IPS-18a (cell line): Measurements from ENCODE around the gene APOO.

Experiments
- H3K27ac ChIP-seq: one replicate; pipeline ENCODE4 v1.5.1; 2013; ENCODE audit warnings: low read length
- H3K27me3 ChIP-seq: one replicate; pipeline ENCODE4 v1.6.1; 2013; ENCODE audit warnings: mild to moderate bottlenecking, low read length; ENCODE audit not compliant: control insufficient read depth, insufficient read depth
- H3K36me3 ChIP-seq: one replicate; pipeline ENCODE4 v1.6.1; 2013; ENCODE audit warnings: low read depth, low read length; ENCODE audit not compliant: control insufficient read depth
- H3K4me1 ChIP-seq: one replicate; pipeline ENCODE4 v1.6.1; 2013; ENCODE audit warnings: low read depth, low read length; ENCODE audit not compliant: control insufficient read depth
- H3K4me3 ChIP-seq: one replicate; pipeline ENCODE4 v1.5.1; 2013; ENCODE audit warnings: low read length
- H3K9ac ChIP-seq: one replicate; pipeline ENCODE4 v1.6.1; 2013; ENCODE audit warnings: mild to moderate bottlenecking, low read length, moderate library complexity
- H3K9me3 ChIP-seq: one replicate; pipeline ENCODE4 v1.6.1; 2013; ENCODE audit warnings: low read depth, low read length; ENCODE audit not compliant: control insufficient read depth

The APOO gene

DNA sequence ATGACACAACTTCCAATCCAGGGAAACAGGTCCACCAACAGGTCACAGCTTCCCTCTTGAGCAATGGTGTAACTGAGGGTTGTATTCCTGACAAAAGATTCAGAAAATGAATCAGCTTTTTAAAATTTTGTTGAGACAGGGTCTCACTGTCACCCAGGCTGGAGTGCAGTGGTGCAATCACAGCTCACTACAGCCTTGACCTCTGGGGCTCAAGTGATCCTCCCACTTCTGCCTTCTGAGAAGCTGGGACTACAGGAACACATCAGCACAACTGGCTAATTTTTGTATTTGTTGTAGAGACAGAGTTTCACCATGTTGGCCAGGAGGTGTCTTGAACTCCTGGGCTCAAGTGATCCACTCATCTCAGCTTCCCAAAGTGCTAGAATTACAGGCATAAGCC lies 81.1 kb downstream of the APOO start:
- H3K9ac ChIP-seq: no peak overlapping the region
- H3K27ac ChIP-seq: no peak overlapping the region
- no peaks in the 10 kb centered on the region for H3K4me1 ChIP-seq
- H3K36me3 ChIP-seq: no peaks in the 10 kb centered on the region
- no peaks in the 10 kb centered on the region for H3K27me3 ChIP-seq
- H3K9me3 ChIP-seq: no peaks in the 10 kb centered on the region
- no peak overlapping the region for H3K4me3 ChIP-seq

GRCh38 chrX:23826216-23826615 lies 81.5 kb downstream of the APOO start:
- Histone ChIP-seq H3K27ac (no peak overlapping the region), H3K36me3 (no peaks in the 10 kb centered on the region), H3K9ac (no peak overlapping the region), H3K4me3 (no peak overlapping the region), H3K27me3 (no peaks in the 10 kb centered on the region), H3K9me3 (no peaks in the 10 kb centered on the region), H3K4me1 (no peaks in the 10 kb centered on the region)

DNA sequence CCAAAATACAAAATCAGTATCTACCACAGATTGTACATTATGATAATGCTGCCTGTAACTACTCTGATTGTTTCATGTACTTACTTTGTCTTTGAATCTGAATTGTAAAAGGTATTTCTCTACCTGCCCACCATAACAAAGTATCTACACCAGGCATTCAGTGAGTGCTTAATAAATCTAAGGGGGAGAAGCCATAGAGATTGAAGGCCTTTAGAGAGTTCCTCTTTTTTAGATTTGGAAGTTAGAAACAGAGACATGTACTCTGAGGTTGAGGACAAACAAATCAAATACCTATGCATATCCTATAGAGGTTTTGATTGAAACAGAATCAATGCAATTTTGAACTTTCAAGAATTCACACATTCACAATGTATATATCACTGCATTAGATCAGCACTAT lies 82.1 kb downstream of the APOO start:
- no peaks in the 10 kb centered on the region for H3K36me3 ChIP-seq
- no peak overlapping the region for H3K4me3 ChIP-seq
- H3K9ac ChIP-seq: no peak overlapping the region
- H3K4me1 ChIP-seq: no peaks in the 10 kb centered on the region
- H3K27ac ChIP-seq: no peak overlapping the region
- no peaks in the 10 kb centered on the region for H3K9me3 ChIP-seq
- H3K27me3 ChIP-seq: no peaks in the 10 kb centered on the region

GRCh38 chrX:23822841-23823240 lies 84.9 kb downstream of the APOO start:
- no peak overlapping the region for H3K4me3 ChIP-seq
- H3K36me3 ChIP-seq: no peaks in the 10 kb centered on the region
- H3K4me1 ChIP-seq: no peaks in the 10 kb centered on the region
- H3K9me3 ChIP-seq: no peaks in the 10 kb centered on the region
- no peak overlapping the region for H3K27ac ChIP-seq
- no peaks in the 10 kb centered on the region for H3K27me3 ChIP-seq
- no peak overlapping the region for H3K9ac ChIP-seq

DNA sequence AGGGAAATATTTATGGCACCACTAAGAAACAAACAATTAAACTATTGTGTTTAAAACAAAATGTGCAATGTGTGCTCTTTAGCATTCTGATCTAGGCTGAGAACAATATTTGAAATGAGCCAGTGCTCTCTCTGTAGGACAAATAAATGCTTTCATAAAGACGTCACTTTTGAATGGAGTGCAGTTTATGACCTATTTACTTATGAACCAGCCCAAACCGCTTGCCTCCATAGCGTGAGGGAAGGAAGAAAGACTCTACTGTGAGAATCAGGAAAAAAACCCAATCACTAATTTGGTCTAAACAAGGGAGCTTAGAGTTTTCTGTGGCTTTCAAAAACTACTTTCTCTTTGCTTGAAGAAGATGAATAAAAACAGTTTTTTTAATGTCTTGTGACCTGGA lies 85.3 kb downstream of the APOO start:
- H3K27ac ChIP-seq: no peak overlapping the region
- no peaks in the 10 kb centered on the region for H3K4me1 ChIP-seq

DNA sequence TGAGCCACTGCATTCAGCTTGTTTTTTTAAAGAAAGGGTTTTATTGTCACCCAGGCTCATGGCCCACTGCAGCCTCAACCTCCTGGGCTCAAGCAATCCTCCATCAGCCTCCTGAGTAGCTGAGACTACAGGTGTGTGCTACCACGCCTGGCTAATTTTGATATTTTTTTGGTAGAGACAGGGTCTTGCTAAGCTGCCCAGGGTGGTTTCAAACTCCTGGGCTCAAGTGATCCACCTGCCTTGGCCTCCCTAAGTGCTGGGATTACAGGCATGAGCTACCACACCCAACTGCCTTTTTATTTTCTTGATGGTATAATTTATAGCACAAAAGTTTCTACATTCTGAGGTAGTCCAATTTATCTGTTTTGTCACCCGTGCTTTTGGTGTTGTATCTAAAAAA lies 85.9 kb downstream of the APOO start:
- no peaks in the 10 kb centered on the region for H3K27me3 ChIP-seq
- no peak overlapping the region for H3K27ac ChIP-seq
- no peak overlapping the region for H3K4me3 ChIP-seq
- H3K4me1 ChIP-seq: no peaks in the 10 kb centered on the region
- H3K36me3 ChIP-seq: no peaks in the 10 kb centered on the region
- H3K9me3 ChIP-seq: no peaks in the 10 kb centered on the region
- H3K9ac ChIP-seq: no peak overlapping the region

More for the DNA sequence above, 85.3 kb downstream of the APOO start:
- Histone ChIP-seq H3K9ac (no peak overlapping the region), H3K4me3 (no peak overlapping the region), H3K27me3 (no peaks in the 10 kb centered on the region), H3K9me3 (no peaks in the 10 kb centered on the region), H3K36me3 (no peaks in the 10 kb centered on the region)

DNA sequence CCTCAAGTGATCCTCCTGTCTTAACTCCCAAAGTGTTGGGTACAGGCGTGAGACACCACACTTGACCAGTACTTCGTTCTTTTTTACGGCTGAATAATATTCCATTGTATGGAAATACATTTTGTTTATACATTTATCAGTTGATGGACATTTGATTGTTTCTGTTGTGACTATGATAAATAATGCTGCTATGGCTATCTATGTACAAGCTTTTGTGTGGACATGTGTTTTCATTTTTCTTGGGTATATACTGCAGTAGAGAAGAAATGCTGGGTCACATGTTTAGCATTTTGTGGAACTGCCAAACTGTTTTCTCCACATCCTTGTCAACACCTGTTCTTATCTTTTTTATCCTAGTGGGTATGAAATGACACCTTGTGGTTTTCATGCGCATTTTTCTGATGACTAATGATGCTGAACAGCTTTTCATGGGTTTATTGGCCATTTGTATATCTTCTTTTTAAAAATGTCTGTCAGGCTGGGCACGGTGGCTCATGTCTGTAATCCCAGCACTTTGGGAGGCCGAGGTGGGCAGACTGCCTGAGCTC lies 87.4 kb downstream of the APOO start:
- Histone ChIP-seq H3K36me3 (no peaks in the 10 kb centered on the region), H3K9me3 (no peaks in the 10 kb centered on the region), H3K9ac (no peak overlapping the region), H3K4me3 (no peak overlapping the region), H3K4me1 (no peaks in the 10 kb centered on the region), H3K27ac (no peak overlapping the region), H3K27me3 (no peaks in the 10 kb centered on the region)

GRCh38 chrX:23819385-23820234 lies 88.1 kb downstream of the APOO start:
- Histone ChIP-seq H3K9ac (no peak overlapping the region), H3K27ac (no peak overlapping the region), H3K27me3 (no peaks in the 10 kb centered on the region), H3K36me3 (no peaks in the 10 kb centered on the region), H3K9me3 (no peaks in the 10 kb centered on the region), H3K4me3 (no peak overlapping the region), H3K4me1 (no peaks in the 10 kb centered on the region)

DNA sequence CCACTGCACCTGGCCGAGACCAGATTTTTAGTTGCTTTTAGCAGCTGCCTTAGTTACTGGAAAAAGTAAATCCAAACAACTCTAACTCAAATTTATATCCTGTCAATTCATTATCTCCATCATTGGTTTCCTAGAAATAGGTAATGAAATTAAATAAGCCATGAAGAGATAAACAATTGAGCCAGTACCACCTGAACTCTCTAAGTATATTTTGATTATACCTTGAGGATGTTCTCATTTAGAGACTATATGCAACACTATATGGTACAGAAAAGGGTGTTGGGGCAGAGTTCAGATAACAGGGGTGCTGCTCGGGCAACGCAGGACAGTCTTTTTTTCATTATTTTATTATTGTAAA lies 89.8 kb downstream of the APOO start:
- Histone ChIP-seq H3K4me3 (no peak overlapping the region), H3K27ac (no peak overlapping the region), H3K36me3 (no peaks in the 10 kb centered on the region), H3K4me1 (no peaks in the 10 kb centered on the region), H3K9me3 (no peaks in the 10 kb centered on the region), H3K9ac (no peak overlapping the region), H3K27me3 (no peaks in the 10 kb centered on the region)

- H3K9ac ChIP-seq: no peak overlapping the region
- H3K4me3 ChIP-seq: no peak overlapping the region
- no peaks in the 10 kb centered on the region for H3K4me1 ChIP-seq
- no peak overlapping the region for H3K27ac ChIP-seq
- no peaks in the 10 kb centered on the region for H3K9me3 ChIP-seq
- no peaks in the 10 kb centered on the region for H3K36me3 ChIP-seq
- H3K27me3 ChIP-seq: no peaks in the 10 kb centered on the region
These were observed 91.6 kb downstream of the APOO start for GRCh38 chrX:23816179-23816578.

DNA sequence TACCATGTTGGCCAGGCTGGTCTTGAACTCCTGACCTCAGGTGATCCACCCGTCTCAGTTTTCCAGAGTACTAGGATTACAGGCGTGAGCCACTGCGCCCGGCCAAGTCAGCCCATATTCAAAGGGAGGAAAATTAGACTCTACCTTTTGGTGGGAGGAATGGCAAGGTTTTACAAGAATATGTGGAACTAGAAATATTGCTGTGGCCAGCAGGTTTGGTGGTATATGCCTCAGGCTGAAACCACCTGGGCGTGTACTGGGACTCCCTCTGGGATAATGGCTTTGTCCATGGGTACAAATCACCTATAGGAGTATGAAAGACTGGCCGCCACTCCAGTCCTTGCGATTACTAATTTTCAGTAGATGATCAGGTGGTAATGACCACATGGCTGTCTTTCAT lies 92.4 kb downstream of the APOO start:
- Histone ChIP-seq H3K9me3 (no peaks in the 10 kb centered on the region), H3K27me3 (no peaks in the 10 kb centered on the region), H3K27ac (no peak overlapping the region), H3K4me1 (no peaks in the 10 kb centered on the region), H3K9ac (no peak overlapping the region), H3K4me3 (no peak overlapping the region), H3K36me3 (no peaks in the 10 kb centered on the region)

- Histone ChIP-seq H3K4me3 (no peak overlapping the region), H3K27ac (no peak overlapping the region), H3K36me3 (no peaks in the 10 kb centered on the region), H3K4me1 (no peaks in the 10 kb centered on the region), H3K27me3 (no peaks in the 10 kb centered on the region), H3K9ac (no peak overlapping the region), H3K9me3 (no peaks in the 10 kb centered on the region)
These were observed 93.9 kb downstream of the APOO start for GRCh38 chrX:23813808-23814207.
